Activated naive CD4-positive, alpha-beta T cell treated with anti-CD3 and anti-CD28 coated beads, Interleukin-2, amount 50 U/mL, for 72 hours (primary cell): ENCODE data around the gene RYR2. TPM values are rescaled to one million over a fixed set of nuclear protein-coding genes. Genes with fewer than 3 reads are reported as not detected.
"Not testable (repeated sequence)": the region's sequence is repeated elsewhere in the genome, so short reads cannot be mapped to it uniquely, and the experiment has no call there.

ENCODE experiments used
- ATAC-seq, 2 donors: fragments of 150-1000 bp; cut with Tn5 transposase; 2 replicates each; pipeline ENCODE4 v1.10.0; 2021; ENCODE audit warnings: mild to moderate bottlenecking in 2 of 2, moderate library complexity in 2 of 2
- DNase-seq, 2 donors: peaks; one replicate each; pipeline ENCODE4 v3.0.0; 2021 to 2022; ENCODE audit warnings: low spot score in 2 of 2
- H3K27ac Mint-ChIP-seq, 2 donors: one replicate each; pipeline ENCODE4 v1.8.0; 2022; ENCODE audit warnings: mild to moderate bottlenecking in 2 of 2, mixed read lengths in 2 of 2
- H3K36me3 Mint-ChIP-seq, 2 donors: one replicate each; pipeline ENCODE4 v1.8.0; 2022; ENCODE audit warnings: mixed read lengths in 2 of 2
- H3K9me3 Mint-ChIP-seq, 2 donors: one replicate each; pipeline ENCODE4 v1.8.0; 2022; ENCODE audit warnings: mixed read lengths in 2 of 2
- total RNA-seq, 2 donors: library from RNA; stranded (reverse); gene quantifications; one replicate each; pipeline ENCODE4 v1.2.3, GENCODE V29; 2022

Gene RYR2
- total RNA-seq, 2 donors from 2014 or later: not detected

GRCh38 chr1:237591353-237591752, 549.4 kb downstream of the RYR2 start:
- Mint-ChIP-seq H3K36me3 (peaks cover 7 to 19% of the 10 kb centered on the region in 2 donors), H3K9me3 (peaks cover 12% of the 10 kb centered on the region in 2 donors), H3K27ac (no peak overlapping the region)
- ATAC-seq (no peak), DNase-seq (no peak)

- ATAC-seq, DNase-seq, H3K36me3 Mint-ChIP-seq, H3K27ac Mint-ChIP-seq: not testable (repeated sequence)
- H3K9me3 Mint-ChIP-seq: peaks cover 5 to 17% of the 10 kb centered on the region in 2 donors
These were observed 561.1 kb downstream of the RYR2 start for GRCh38 chr1:237603036-237603568.

- Mint-ChIP-seq H3K9me3 (peaks cover 5 to 11% of the 10 kb centered on the region in 2 donors), H3K36me3 (peaks cover 0 to 7% of the 10 kb centered on the region in 2 donors), H3K27ac (no peak overlapping the region)
- DNase-seq (no peak), ATAC-seq (no peak)
These were observed 566.4 kb downstream of the RYR2 start for GRCh38 chr1:237608433-237608832.

- ATAC-seq (no peak), DNase-seq (no peak)
- Mint-ChIP-seq H3K36me3 (no peaks in the 10 kb centered on the region), H3K9me3 (peaks cover 0 to 5% of the 10 kb centered on the region in 2 donors), H3K27ac (no peak overlapping the region)
These were observed 568.2 kb downstream of the RYR2 start for GRCh38 chr1:237610157-237610556.

GRCh38 chr1:237613984-237614383, 572.0 kb downstream of the RYR2 start:
- no peak overlapping the region for H3K27ac Mint-ChIP-seq
- peaks cover 0 to 6% of the 10 kb centered on the region in 2 donors for H3K36me3 Mint-ChIP-seq
- H3K9me3 Mint-ChIP-seq: peaks cover 9 to 12% of the 10 kb centered on the region in 2 donors
- ATAC-seq (no peak), DNase-seq (no peak)

DNA sequence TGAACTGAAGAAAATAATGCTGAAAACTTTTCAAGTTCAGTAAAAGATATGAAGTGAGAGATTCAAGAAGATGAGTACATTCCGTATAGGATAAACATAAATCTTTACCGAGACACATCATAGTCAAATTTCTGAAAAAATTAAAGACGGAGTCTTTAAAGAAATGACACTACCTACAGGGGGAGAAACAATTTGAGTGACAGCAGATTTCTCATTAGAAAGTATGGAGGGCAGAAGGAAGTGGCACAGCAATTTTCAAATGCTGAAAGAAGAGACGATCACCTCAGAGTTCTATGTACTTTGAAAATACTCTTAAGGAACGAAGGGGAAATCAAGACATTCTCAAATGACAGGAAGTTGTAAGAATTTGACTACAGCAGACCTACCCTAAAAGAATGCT, 577.6 kb downstream of the RYR2 start:
- Mint-ChIP-seq H3K36me3 (peaks cover 0 to 6% of the 10 kb centered on the region in 2 donors), H3K9me3 (peaks cover 16 to 30% of the 10 kb centered on the region in 2 donors), H3K27ac (no peak overlapping the region)
- ATAC-seq (no peak), DNase-seq (no peak)

DNA sequence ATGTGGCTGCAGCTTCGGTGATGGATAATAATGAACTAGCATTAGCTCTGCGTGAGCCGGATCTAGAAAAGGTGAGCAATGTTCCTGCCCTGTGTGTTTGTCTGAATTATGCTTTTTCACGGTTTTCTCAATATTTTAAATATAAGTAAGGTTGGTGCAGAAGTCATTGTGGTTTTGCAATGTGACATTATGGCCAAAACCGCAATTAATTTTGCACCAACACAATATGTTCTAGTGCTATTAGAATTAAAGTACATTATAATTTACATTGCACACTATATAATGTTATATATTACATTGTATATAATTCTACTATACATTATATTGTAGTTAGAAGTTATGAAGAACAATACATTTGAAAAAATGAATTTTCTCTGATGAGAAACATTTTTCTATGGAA, 592.9 kb downstream of the RYR2 start:
- Mint-ChIP-seq H3K36me3 (no peaks in the 10 kb centered on the region), H3K9me3 (peaks cover 3 to 7% of the 10 kb centered on the region in 2 donors), H3K27ac (no peak overlapping the region)
- no peak for DNase-seq
- no peak for ATAC-seq

DNA sequence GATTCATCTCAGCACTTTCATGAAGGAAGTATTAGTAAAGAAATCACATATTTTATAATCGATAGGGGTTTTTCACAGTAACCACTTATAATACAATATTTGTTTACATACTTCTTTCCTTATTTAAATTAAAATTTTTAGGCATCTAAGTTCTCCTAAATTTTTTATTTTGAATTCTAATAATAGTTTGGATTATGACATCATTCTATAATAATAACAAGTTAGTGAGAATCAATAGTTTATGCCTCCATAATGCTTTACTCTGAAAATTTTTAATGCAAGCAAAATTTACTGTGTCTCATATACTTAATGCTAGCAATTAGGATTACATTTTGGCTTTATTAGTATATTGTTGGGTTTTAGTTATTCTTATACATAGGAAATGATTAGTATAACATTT, 596.6 kb downstream of the RYR2 start:
- no peaks in the 10 kb centered on the region for H3K36me3 Mint-ChIP-seq
- no peak overlapping the region for H3K27ac Mint-ChIP-seq
- no peak for ATAC-seq
- peaks cover 0 to 7% of the 10 kb centered on the region in 2 donors for H3K9me3 Mint-ChIP-seq
- DNase-seq: no peak

DNA sequence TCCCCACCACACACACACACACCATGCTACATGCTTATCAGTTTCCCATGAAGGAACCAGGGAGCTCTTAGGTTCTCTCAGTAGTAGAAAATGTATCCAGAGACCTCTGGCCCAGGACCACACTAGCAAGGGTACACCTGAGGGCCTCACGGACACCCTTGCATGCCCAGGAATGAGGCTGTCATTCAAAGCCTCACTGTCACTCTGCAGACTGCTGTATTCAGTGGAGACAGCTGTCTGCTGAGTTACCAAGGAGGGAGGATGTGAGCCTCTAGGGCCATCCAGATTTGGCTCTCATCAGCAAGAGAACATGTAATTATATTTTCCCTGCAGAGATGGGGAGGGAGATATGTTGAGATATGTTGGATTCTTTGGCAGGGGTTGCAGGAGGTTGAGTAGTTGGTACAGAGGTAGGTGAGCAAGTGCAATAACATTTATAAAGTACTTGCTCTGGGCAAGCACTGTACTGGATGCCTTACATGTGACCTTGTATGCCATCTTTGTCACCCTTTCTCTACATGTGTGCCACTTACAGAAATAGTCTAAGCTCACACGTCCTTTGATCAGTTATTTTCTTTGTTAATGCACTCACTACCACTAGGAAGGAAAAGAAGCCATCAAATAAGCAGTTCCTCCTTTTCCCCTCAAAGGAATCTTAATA, 598.2 kb downstream of the RYR2 start:
- no peaks in the 10 kb centered on the region for H3K9me3 Mint-ChIP-seq
- no peak for DNase-seq
- no peaks in the 10 kb centered on the region for H3K36me3 Mint-ChIP-seq

DNA sequence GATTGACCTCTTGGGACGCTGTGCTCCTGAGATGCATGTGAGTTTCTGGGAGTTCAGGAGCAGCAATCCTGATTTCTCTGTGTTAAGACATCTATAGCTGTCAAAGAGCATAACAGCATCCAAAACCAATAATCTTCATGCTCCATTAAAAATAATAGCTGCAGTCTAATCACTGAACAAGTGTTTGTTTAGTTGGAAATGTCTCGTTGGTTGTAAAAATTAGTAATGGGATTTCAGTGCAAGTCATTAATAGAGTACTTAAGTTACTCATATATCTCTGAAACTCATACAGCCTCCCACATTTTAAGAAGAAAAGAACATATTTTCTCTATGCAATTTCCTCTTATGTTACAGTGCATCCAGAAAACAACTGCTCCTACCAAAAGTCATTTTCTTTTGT, 599.0 kb downstream of the RYR2 start:
- ATAC-seq: no peak
- Mint-ChIP-seq H3K36me3 (no peaks in the 10 kb centered on the region), H3K9me3 (no peaks in the 10 kb centered on the region), H3K27ac (no peak overlapping the region)
- DNase-seq: no peak

More for the DNA sequence above, 598.2 kb downstream of the RYR2 start:
- H3K27ac Mint-ChIP-seq: no peak overlapping the region
- ATAC-seq: no peak

- no peak overlapping the region for H3K27ac Mint-ChIP-seq
- DNase-seq (no peak), ATAC-seq (no peak)
- no peaks in the 10 kb centered on the region for H3K9me3 Mint-ChIP-seq
- no peaks in the 10 kb centered on the region for H3K36me3 Mint-ChIP-seq
These were observed 608.8 kb downstream of the RYR2 start for GRCh38 chr1:237650809-237651208.

GRCh38 chr1:237655778-237656177, 613.8 kb downstream of the RYR2 start:
- no peak for ATAC-seq

GRCh38 chr1:237664348-237664747, 622.4 kb downstream of the RYR2 start:
- no peak for ATAC-seq
- Mint-ChIP-seq H3K27ac (no peak overlapping the region), H3K9me3 (no peaks in the 10 kb centered on the region), H3K36me3 (no peaks in the 10 kb centered on the region)
- no peak for DNase-seq

More at GRCh38 chr1:237655778-237656177, 613.8 kb downstream of the RYR2 start:
- no peaks in the 10 kb centered on the region for H3K9me3 Mint-ChIP-seq
- DNase-seq: no peak
- no peak overlapping the region for H3K27ac Mint-ChIP-seq
- H3K36me3 Mint-ChIP-seq: no peaks in the 10 kb centered on the region

DNA sequence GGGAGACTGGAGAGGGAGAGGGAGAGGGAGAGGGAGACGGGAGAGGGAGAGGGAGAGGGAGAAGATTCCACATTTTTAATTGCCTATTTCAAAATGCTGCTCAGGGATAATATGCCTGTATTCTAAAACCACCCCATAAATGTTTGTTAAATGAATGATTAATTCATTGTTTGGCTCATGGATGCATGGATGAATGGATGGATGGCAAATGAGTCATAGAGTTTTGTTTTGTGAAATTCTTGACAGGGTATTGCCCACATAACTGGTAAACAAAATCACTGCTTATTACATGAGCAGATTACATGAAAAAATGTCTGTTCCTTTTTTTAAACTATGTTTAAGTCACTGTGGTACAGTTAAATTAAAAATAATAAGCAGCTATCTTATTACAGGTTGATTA, 628.3 kb downstream of the RYR2 start:
- no peaks in the 10 kb centered on the region for H3K36me3 Mint-ChIP-seq
- DNase-seq (no peak), ATAC-seq (no peak)
- H3K9me3 Mint-ChIP-seq: no peaks in the 10 kb centered on the region
- no peak overlapping the region for H3K27ac Mint-ChIP-seq

GRCh38 chr1:237671262-237671661, 629.3 kb downstream of the RYR2 start:
- no peak overlapping the region for H3K27ac Mint-ChIP-seq
- no peaks in the 10 kb centered on the region for H3K9me3 Mint-ChIP-seq
- DNase-seq (no peak), ATAC-seq (no peak)
- H3K36me3 Mint-ChIP-seq: no peaks in the 10 kb centered on the region

- Mint-ChIP-seq H3K27ac (no peak overlapping the region), H3K9me3 (no peaks in the 10 kb centered on the region), H3K36me3 (no peaks in the 10 kb centered on the region)
- DNase-seq (no peak), ATAC-seq (no peak)
These were observed 630.0 kb downstream of the RYR2 start for GRCh38 chr1:237671935-237672334.

DNA sequence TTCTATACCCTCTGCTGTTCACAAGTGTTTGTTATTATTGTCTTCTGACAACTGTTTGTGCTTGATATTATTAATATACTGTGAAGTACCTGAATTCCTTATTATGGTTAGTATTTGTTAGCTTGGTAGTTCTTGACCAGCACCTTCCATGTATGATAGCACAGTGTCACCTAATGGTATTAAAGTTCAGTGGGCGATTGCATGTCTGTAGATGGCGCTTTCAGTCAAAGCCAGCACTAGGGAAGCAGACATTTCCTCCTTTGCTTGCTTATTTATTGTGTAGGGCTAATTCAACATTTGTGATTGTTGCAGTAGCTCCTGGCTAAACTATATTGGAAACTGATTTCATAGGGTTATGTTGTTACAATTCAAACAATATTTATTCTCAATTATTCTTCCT, 630.8 kb downstream of the RYR2 start:
- H3K27ac Mint-ChIP-seq: no peak overlapping the region
- DNase-seq (no peak), ATAC-seq (no peak)
- no peaks in the 10 kb centered on the region for H3K9me3 Mint-ChIP-seq
- no peaks in the 10 kb centered on the region for H3K36me3 Mint-ChIP-seq

GRCh38 chr1:237673631-237674030, 631.6 kb downstream of the RYR2 start:
- Mint-ChIP-seq H3K27ac (no peak overlapping the region), H3K9me3 (no peaks in the 10 kb centered on the region), H3K36me3 (no peaks in the 10 kb centered on the region)
- ATAC-seq (no peak), DNase-seq (no peak)
